Measurements from ENCODE around the gene SRSF8. TPM values are rescaled to one million over a fixed set of nuclear protein-coding genes. Genes with fewer than 3 reads are reported as not detected.

SRSF8 gene
- total and polyA plus RNA-seq, 2 donors (not counting 3 experiments of a cell fraction or from before 2014, with no cell fraction given): 21.9 to 31.3 TPM

DNA sequence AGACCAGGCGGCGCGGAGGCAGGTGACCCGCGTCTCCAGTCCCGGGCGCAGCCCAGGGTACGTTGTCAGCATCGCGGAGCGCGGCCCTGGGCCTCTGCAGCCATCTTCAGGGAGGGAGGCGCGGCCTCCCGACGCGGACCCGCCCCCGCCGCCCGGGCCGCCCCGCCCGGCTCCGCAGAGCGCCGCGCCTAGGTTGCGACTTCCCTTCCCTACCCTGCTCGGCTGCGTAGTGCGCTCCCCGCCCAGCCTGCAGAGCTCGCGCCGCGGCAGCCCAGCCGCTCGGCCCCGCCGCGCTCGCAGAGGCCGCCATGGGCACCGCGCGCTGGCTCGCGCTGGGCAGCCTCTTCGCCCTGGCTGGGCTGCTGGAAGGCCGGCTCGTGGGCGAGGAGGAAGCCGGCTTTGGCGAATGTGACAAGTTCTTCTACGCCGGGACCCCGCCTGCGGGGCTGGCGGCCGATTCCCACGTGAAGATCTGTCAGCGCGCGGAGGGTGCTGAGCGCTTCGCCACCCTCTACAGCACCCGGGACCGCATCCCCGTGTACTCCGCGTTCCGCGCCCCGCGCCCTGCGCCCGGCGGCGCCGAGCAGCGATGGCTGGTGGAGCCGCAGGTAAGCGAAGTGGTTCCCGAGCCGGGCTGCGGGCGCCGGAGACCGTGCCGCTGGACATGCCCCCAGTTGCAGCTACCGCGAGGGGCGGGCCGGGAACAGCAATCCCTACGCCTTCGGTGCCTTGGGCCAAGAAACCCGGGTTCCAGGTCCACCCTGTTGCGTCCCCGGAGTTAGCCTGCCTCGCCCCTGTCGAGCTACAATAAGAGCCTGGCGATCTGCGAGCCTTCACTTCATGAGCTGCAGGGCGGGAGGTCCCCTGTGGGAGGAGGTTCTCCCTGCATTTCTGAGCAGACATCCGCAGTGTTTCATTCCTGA lies 23.2 kb downstream of the SRSF8 start, which contains the start of gene ENDOD1:
Gene ENDOD1, plus strand, starts transcription at position 227 of the 923 bp plus-strand sequence. Its CDS starts 82 bp downstream, at position 309.
- ChIA-PET POLR2A (interaction anchor here (0.9 to 2.4 kb wide), 7 partner anchors 9 to 47 kb away, joined by 3 to 7 read pairs (median 4); partner anchors contain the start of gene SRSF8), CTCF (interaction anchor here (1.0 to 8.8 kb wide), 13 partner anchors 9 to 615 kb away, joined by 3 to 91 read pairs (median 11); partner anchors contain the start of gene SRSF8)
- Histone ChIP-seq H3K4me2 (ENCODE audit: insufficient read depth, low read length) (peak within 1 kb of the TSS; percentile 67), H3K36me3 (ENCODE audit: control insufficient read depth in 2 of 2, extremely low read depth in 1 of 2, insufficient read depth in 2 of 2, low read length in 2 of 2) (no peaks in the 10 kb centered on the region), H3K9me1 (replicated peaks; ENCODE audit: control insufficient read depth, extremely low read depth, insufficient read depth, low read length) (no peaks in the 10 kb centered on the region), H4K20me1 (replicated peaks; ENCODE audit: control insufficient read depth, extremely low read depth, insufficient read depth, low read length) (no peaks in the 10 kb centered on the region), H3K27ac (ENCODE audit: insufficient read depth, low read depth, low read length) (peak within 1 kb of the TSS; percentile 39), H3K9me3 (replicated peaks; ENCODE audit: control insufficient read depth, insufficient read depth, low read length) (no peaks in the 10 kb centered on the region), H3K4me3 (replicated peaks in 1 of 3; ENCODE audit: insufficient read depth in 1 of 3, low read depth in 1 of 3, low read length in 3 of 3) (peak within 1 kb of the TSS; percentile 31 to 81 (median 67)), H3K79me2 (ENCODE audit: control insufficient read depth, insufficient read depth, low read length) (no peaks in the 10 kb centered on the region), H2AFZ (ENCODE audit: low read depth, low read length) (peak within 1 kb of the TSS; percentile 98), H3K4me1 (ENCODE audit: control insufficient read depth, extremely low read depth, insufficient read depth, low read length) (peaks cover 10% of the 10 kb centered on the region), H3K9ac (replicated peaks; ENCODE audit: extremely low read depth, insufficient read depth, low read length) (peak within 1 kb of the TSS; percentile 58), H3K27me3 (ENCODE audit: control insufficient read depth in 2 of 2, insufficient read depth in 2 of 2, low read length in 2 of 2) (no peaks in the 10 kb centered on the region)
- TF ChIP-seq GATA2 (IDR thresholded peaks at IDR 0.05; ENCODE audit: insufficient read depth, insufficient read length, low read depth, low read length) (no peak), POLR2AphosphoS5 (IDR thresholded peaks at IDR 0.05; ENCODE audit: insufficient read depth, low read depth, low read length) (peak; percentile 68), FOS (IDR thresholded peaks at IDR 0.05; ENCODE audit: borderline replicate concordance, insufficient read depth, low read length) (no peak), EZH2 (IDR thresholded peaks at IDR 0.05; ENCODE audit: borderline replicate concordance, low read depth, low read length, severe bottlenecking) (no peak), JUN (IDR thresholded peaks at IDR 0.05; ENCODE audit: borderline replicate concordance, insufficient read depth, insufficient read length, low read depth) (no peak), POLR2A (IDR thresholded peaks at IDR 0.05; ENCODE audit: low read depth, low read length) (peak; percentile 17), MYC (IDR thresholded peaks at IDR 0.05; ENCODE audit: low read depth, low read length) (no peak)
- TF ChIP-seq, protein P1, sequence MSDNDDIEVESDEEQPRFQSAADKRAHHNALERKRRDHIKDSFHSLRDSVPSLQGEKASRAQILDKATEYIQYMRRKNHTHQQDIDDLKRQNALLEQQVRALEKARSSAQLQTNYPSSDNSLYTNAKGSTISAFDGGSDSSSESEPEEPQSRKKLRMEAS (IDR thresholded peaks at IDR 0.05; ENCODE audit: insufficient read depth, insufficient read length): no peak
- TF ChIP-seq, protein P2, sequence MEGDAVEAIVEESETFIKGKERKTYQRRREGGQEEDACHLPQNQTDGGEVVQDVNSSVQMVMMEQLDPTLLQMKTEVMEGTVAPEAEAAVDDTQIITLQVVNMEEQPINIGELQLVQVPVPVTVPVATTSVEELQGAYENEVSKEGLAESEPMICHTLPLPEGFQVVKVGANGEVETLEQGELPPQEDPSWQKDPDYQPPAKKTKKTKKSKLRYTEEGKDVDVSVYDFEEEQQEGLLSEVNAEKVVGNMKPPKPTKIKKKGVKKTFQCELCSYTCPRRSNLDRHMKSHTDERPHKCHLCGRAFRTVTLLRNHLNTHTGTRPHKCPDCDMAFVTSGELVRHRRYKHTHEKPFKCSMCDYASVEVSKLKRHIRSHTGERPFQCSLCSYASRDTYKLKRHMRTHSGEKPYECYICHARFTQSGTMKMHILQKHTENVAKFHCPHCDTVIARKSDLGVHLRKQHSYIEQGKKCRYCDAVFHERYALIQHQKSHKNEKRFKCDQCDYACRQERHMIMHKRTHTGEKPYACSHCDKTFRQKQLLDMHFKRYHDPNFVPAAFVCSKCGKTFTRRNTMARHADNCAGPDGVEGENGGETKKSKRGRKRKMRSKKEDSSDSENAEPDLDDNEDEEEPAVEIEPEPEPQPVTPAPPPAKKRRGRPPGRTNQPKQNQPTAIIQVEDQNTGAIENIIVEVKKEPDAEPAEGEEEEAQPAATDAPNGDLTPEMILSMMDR (IDR thresholded peaks at IDR 0.05; ENCODE audit: extremely low read depth in 1 of 2, insufficient read depth in 1 of 2, low read depth in 1 of 2, low read length in 2 of 2): peak in 1 of 2 donors; percentile 5
- peak; percentile 87 for DNase-seq (ENCODE audit: low read depth, low spot score)
- peak; percentile 73 for FAIRE-seq
- dilution Hi-C loops (cut with MboI; ENCODE audit: extremely low pct_ligation_motif_present, low sequenced_read_pairs): no loop called here
- intact Hi-C loops (cut with micrococcal nuclease): loop anchor here (1.0 to 5.0 kb wide), 4 partner anchors 18 to 697 kb away; partner anchors contain the start of gene FAM76B
- BruUV-seq (replicated peaks): no TSS peak
